ENCODE measurements around the gene ARSD. TPM values are rescaled to one million over a fixed set of nuclear protein-coding genes. Genes with fewer than 3 reads are reported as not detected.
"Not testable (repeated sequence)": the region's sequence is repeated elsewhere in the genome, so short reads cannot be mapped to it uniquely, and the experiment has no call there.

Gene ARSD
- polyA plus RNA-seq, 1 of the 3 experiments (the other 2 are of a cell fraction), result 19.8 TPM

GRCh38 chrX:2955281-2955680, 26.1 kb upstream of the ARSD start (continued):
- TF ChIP-seq IRF3 (IDR thresholded peaks at IDR 0.05; ENCODE audit: low read depth, low read length) (no peak), EZH2phosphoT487 (IDR thresholded peaks at IDR 0.05; ENCODE audit: borderline replicate concordance, low read depth) (no peak), MXI1 (IDR thresholded peaks at IDR 0.05; ENCODE audit: low read depth, low read length) (no peak)

DNA sequence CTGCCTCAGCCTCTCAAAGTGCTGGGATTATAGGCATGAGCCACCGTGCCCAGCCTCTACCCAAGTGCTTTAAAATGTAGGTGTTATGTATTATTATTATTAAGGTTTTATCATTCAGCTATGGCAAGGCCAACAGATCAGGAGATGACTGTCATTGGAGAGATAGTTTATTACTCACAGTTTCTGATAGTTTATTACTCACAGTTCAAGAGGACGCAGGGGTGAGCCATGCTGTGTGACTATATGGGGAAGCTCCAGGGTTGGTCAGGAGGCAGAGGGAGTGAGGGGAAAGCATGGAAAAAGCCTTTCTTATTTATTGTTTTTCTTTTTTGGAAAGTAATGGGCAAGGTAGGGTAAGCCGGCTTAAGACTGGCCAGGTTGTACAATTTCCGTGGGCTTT, 25.4 kb upstream of the ARSD start:
- Histone ChIP-seq H3K27me3 (ENCODE audit: insufficient read depth) (no peaks in the 10 kb centered on the region; the same call in 1 of the 2 replicates), H2AFZ (ENCODE audit: low read depth) (no peak overlapping the region), H3K36me3 (replicated peaks in 1 of 2; ENCODE audit: control insufficient read depth in 1 of 2, insufficient read depth in 2 of 2, low read length in 1 of 2) (no peaks in the 10 kb centered on the region), H3K9me3 (no peaks in the 10 kb centered on the region), H3K4me2 (no peak overlapping the region), H3K9me2 (no peaks in the 10 kb centered on the region), H3K79me2 (ENCODE audit: insufficient read depth) (no peaks in the 10 kb centered on the region), H3K9ac (no peak overlapping the region), H4K20me1 (ENCODE audit: insufficient read depth) (no peaks in the 10 kb centered on the region), H3K4me3 (ENCODE audit: low read depth in 2 of 2, low read length in 1 of 2) (no peak overlapping the region), H3K4me1 (ENCODE audit: control insufficient read depth in 1 of 2, insufficient read depth in 2 of 2, low read depth in 1 of 2, low read length in 1 of 2) (no peaks in the 10 kb centered on the region), H3F3A (replicated peaks; ENCODE audit: insufficient read depth) (no peaks in the 10 kb centered on the region), H3K27ac (ENCODE audit: low read depth in 2 of 2, low read length in 1 of 2) (no peak overlapping the region)
- POLR2A ChIA-PET, result no interaction called here
- no peak for DNase-seq
- WGBS (ENCODE audit: low lambda C conversion rate), result 18% methylated on average over 4 of the region's 4 CpGs
- TF ChIP-seq CTCF (IDR thresholded peaks at IDR 0.05) (no peak), SIN3A (IDR thresholded peaks at IDR 0.05; ENCODE audit: borderline replicate concordance, low read depth, low read length) (no peak), SMC3 (IDR thresholded peaks at IDR 0.05; ENCODE audit: low read depth, low read length) (no peak), MEF2A (IDR thresholded peaks at IDR 0.05; ENCODE audit: borderline replicate concordance, low read depth) (no peak)
- CTCF ChIA-PET, result interaction anchor here (0.8 kb wide), 1 partner anchor 14 kb away, joined by 3 read pairs; no protein-coding TSS in a partner anchor

GRCh38 chrX:2937942-2938341, 8.8 kb upstream of the ARSD start:
- H3K4me3 ChIP-seq (ENCODE audit: low read depth in 2 of 2, low read length in 1 of 2); POLR2A ChIA-PET; H3F3A ChIP-seq (replicated peaks; ENCODE audit: insufficient read depth); H2AFZ ChIP-seq (ENCODE audit: low read depth); H3K9me3 ChIP-seq; DNase-seq; H3K4me1 ChIP-seq (ENCODE audit: control insufficient read depth in 1 of 2, insufficient read depth in 2 of 2, low read depth in 1 of 2, low read length in 1 of 2); H3K9ac ChIP-seq; CTCF ChIA-PET; H3K79me2 ChIP-seq (ENCODE audit: insufficient read depth); H4K20me1 ChIP-seq (ENCODE audit: insufficient read depth); H3K27ac ChIP-seq (ENCODE audit: low read depth in 2 of 2, low read length in 1 of 2); H3K36me3 ChIP-seq (replicated peaks in 1 of 2; ENCODE audit: control insufficient read depth in 1 of 2, insufficient read depth in 2 of 2, low read length in 1 of 2); H3K4me2 ChIP-seq; H3K9me2 ChIP-seq; H3K27me3 ChIP-seq (ENCODE audit: insufficient read depth): not testable (repeated sequence)
- WGBS (ENCODE audit: low lambda C conversion rate), result 47% methylated on average over 17 of the region's 20 CpGs

Data from SK-N-SH (cell line).